WTC11 (cell line): ENCODE measurements around the gene ZBTB7C. TPM values are rescaled to one million over a fixed set of nuclear protein-coding genes. Genes with fewer than 3 reads are reported as not detected.

Source experiments
- ATAC-seq: fragments of 200-7000 bp; cut with Tn5 transposase; 2 replicates; pipeline ENCODE4 v1.10.0; 2021; ENCODE audit warnings: mild to moderate bottlenecking, moderate library complexity
- CTCF ChIA-PET: fragments of 300-600 bp; sonication (Branson Sonifier 250); formaldehyde crosslinking; loops from one replicate; lab custom pipeline; 2021; ENCODE audit warnings: antibody characterized with exemption; lab: Charles Lee
- POLR2A ChIA-PET: fragments of 350-600 bp; sonication (Branson Sonifier 250); formaldehyde crosslinking; loops from one replicate; lab custom pipeline; 2021; ENCODE audit warnings: antibody characterized with exemption; lab: Charles Lee
- DNase-seq: peaks from one replicate; pipeline ENCODE4 v3.0.0; 2021; ENCODE audit warnings: low spot score
- H3K27ac Mint-ChIP-seq: 2 replicates; pipeline ENCODE4 v1.8.0; 2021; ENCODE audit warnings: mixed read lengths
- H3K27me3 Mint-ChIP-seq: 2 replicates; pipeline ENCODE4 v1.8.0; 2021; ENCODE audit warnings: low read depth, mild to moderate bottlenecking, moderate library complexity, mixed read lengths
- H3K36me3 Mint-ChIP-seq: 2 replicates; pipeline ENCODE4 v1.8.0; 2021; ENCODE audit warnings: mixed read lengths
- H3K4me1 Mint-ChIP-seq: 2 replicates; pipeline ENCODE4 v1.8.0; 2022; ENCODE audit warnings: mixed read lengths
- H3K4me3 Mint-ChIP-seq: 2 replicates; pipeline ENCODE4 v1.8.0; 2021; ENCODE audit warnings: mild to moderate bottlenecking, moderate library complexity, mixed read lengths
- H3K9me3 Mint-ChIP-seq: 2 replicates; pipeline ENCODE4 v1.8.0; 2021; ENCODE audit warnings: mixed read lengths
- CREM ChIP-seq: sonication (generic); formaldehyde crosslinking; IDR thresholded peaks from 2 replicates; pipeline ENCODE4 v1.8.1; 2022; ENCODE audit warnings: mild to moderate bottlenecking, missing genetic modification reagents, moderate library complexity
- NFE2L1 ChIP-seq: sonication (generic); formaldehyde crosslinking; IDR thresholded peaks from 2 replicates; pipeline ENCODE4 v1.8.1; 2023; ENCODE audit warnings: missing genetic modification reagents
- NFYB ChIP-seq: sonication (generic); formaldehyde crosslinking; conservative IDR thresholded peaks from 2 replicates; pipeline ENCODE4 v1.8.0; 2022; ENCODE audit warnings: low read depth, missing genetic modification reagents
- NR2C2 ChIP-seq: sonication (generic); formaldehyde crosslinking; IDR thresholded peaks from 2 replicates; pipeline ENCODE4 v1.8.0; 2022; ENCODE audit warnings: mild to moderate bottlenecking, missing genetic modification reagents
- SOX15 ChIP-seq: fragments of 250-450 bp; sonication (Bioruptor Pico); IDR thresholded peaks from 2 replicates; pipeline ENCODE4 v1.9.0; 2021; ENCODE audit warnings: mild to moderate bottlenecking
- TEAD1 ChIP-seq: sonication (generic); formaldehyde crosslinking; IDR thresholded peaks from 2 replicates; pipeline ENCODE4 v1.8.0; 2022; ENCODE audit warnings: mild to moderate bottlenecking, missing genetic modification reagents
- ZNF317 ChIP-seq: sonication (generic); formaldehyde crosslinking; IDR thresholded peaks from 2 replicates; pipeline ENCODE4 v1.8.1; 2023; ENCODE audit warnings: low read depth, mild to moderate bottlenecking, moderate library complexity, missing genetic modification reagents, borderline replicate concordance
- total RNA-seq: library from RNA; stranded (reverse); gene quantifications from 3 replicates; pipeline ENCODE4 v1.2.3, GENCODE V29; 2021
- TF ChIP-seq, protein P1 (sequence below): sonication (generic); formaldehyde crosslinking; IDR thresholded peaks from 2 replicates; pipeline ENCODE4 v1.8.0; 2022; ENCODE audit warnings: mild to moderate bottlenecking, missing genetic modification reagents
- TF ChIP-seq, protein P2 (sequence below): fragments of 250-450 bp; sonication (Bioruptor Pico); IDR thresholded peaks from 2 replicates; pipeline ENCODE4 v1.9.0; 2021; ENCODE audit warnings: mild to moderate bottlenecking, borderline replicate concordance
- TF ChIP-seq, protein P3 (sequence below): sonication (generic); formaldehyde crosslinking; IDR thresholded peaks from 2 replicates; pipeline ENCODE4 v1.8.1; 2023; ENCODE audit warnings: mild to moderate bottlenecking, missing genetic modification reagents, borderline replicate concordance
- TF ChIP-seq, protein P4 (sequence below): sonication (generic); formaldehyde crosslinking; IDR thresholded peaks from 2 replicates; pipeline ENCODE4 v1.8.0; 2023; ENCODE audit warnings: missing genetic modification reagents
- TF ChIP-seq, protein P5 (sequence below): sonication (generic); formaldehyde crosslinking; IDR thresholded peaks from 2 replicates; pipeline ENCODE4 v1.8.1; 2022; ENCODE audit warnings: missing genetic modification reagents, borderline replicate concordance
- TF ChIP-seq, protein P6 (sequence below): sonication (generic); formaldehyde crosslinking; IDR thresholded peaks from 2 replicates; pipeline ENCODE4 v1.8.1; 2023; ENCODE audit warnings: mild to moderate bottlenecking, moderate library complexity, missing genetic modification reagents

The ZBTB7C gene
- total RNA-seq, 1 experiment from 2014 or later: 0.48 TPM

DNA sequence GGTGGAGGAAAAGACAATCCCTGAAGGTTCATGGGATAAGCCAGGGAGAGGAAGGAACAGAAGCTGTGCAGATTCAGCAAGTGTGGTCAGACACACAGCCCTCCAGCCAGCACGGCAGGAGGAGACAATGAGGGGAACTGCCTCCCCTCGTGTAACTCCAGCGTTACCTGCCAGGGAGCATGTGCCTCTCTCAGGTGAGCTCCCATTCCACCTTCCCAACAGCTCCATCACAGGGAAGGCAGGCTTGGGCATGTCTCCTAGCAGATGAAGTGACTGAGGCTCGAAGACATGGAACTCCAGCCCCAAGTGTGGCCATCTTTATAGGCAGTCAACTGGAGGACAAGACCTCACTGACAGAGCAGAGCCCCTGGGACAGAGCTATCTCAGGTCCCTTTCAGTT lies 47.4 kb downstream of the ZBTB7C start:
- DNase-seq: no peak
- no peak overlapping the region for H3K4me3 Mint-ChIP-seq
- H3K36me3 Mint-ChIP-seq: peaks cover 12% of the 10 kb centered on the region; the same call in 1 of the 2 replicates
- ATAC-seq: no peak
- ChIA-PET CTCF (no interaction called here), POLR2A (no interaction called here)
- H3K4me1 Mint-ChIP-seq: peaks cover 24% of the 10 kb centered on the region
- H3K9me3 Mint-ChIP-seq: peaks cover 18% of the 10 kb centered on the region
- no peaks in the 10 kb centered on the region; the same call in 1 of the 2 replicates for H3K27me3 Mint-ChIP-seq
- TF ChIP-seq TEAD1: no peak
- no peak for TF ChIP-seq ZNF317
- TF ChIP-seq NFYB (CRISPR knock-in tag): no peak
- no peak for TF ChIP-seq NFE2L1
- TF ChIP-seq SOX15 (CRISPR knock-in tag): no peak
- TF ChIP-seq, protein P1, sequence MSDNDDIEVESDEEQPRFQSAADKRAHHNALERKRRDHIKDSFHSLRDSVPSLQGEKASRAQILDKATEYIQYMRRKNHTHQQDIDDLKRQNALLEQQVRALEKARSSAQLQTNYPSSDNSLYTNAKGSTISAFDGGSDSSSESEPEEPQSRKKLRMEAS (CRISPR knock-in tag): no peak
- H3K27ac Mint-ChIP-seq: no peak overlapping the region

DNA sequence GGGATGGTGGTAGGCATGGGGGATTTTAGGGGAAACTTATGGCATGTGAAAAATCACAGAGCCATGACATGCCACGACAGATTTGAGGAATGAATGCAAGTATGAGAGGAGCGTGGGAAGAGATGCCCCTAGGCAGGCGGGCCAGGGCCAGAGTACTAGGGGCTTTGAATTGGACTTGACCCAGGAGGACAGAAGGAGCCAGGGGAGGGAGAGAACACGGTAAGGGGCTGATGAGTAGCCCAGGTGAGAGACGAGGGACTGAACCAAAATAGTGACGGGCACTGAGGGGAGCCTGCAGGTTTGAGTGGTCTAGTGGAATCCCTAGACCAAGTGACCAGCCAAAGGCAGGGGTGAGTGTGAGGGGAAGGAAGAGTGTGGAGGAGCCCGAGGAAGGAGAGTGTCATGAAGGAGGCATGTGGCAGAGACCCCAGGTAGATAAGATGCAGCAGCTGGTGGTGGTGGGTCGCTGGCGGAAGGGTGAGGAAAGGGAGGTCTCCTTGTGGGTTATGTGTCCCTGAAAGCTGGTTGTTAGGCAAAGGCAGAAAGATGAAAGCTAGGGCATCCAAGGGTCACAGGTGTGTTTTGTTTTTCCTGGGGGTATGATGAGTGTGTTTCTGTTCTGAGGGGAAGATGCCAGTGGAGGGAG lies 48.7 kb downstream of the ZBTB7C start:
- peaks cover 11% of the 10 kb centered on the region for H3K9me3 Mint-ChIP-seq
- no peaks in the 10 kb centered on the region; the same call in none of the 2 replicates for H3K27me3 Mint-ChIP-seq
- H3K4me1 Mint-ChIP-seq: peaks cover 30% of the 10 kb centered on the region
- H3K36me3 Mint-ChIP-seq: peaks cover 7% of the 10 kb centered on the region; the same call in 1 of the 2 replicates
- CTCF ChIA-PET: interaction anchor here (1.0 kb wide), 1 partner anchor 65 kb away, joined by 4 read pairs; no protein-coding TSS in a partner anchor
- no peak overlapping the region for H3K27ac Mint-ChIP-seq
- no peak for DNase-seq
- H3K4me3 Mint-ChIP-seq: no peak overlapping the region
- TF ChIP-seq, protein P2, sequence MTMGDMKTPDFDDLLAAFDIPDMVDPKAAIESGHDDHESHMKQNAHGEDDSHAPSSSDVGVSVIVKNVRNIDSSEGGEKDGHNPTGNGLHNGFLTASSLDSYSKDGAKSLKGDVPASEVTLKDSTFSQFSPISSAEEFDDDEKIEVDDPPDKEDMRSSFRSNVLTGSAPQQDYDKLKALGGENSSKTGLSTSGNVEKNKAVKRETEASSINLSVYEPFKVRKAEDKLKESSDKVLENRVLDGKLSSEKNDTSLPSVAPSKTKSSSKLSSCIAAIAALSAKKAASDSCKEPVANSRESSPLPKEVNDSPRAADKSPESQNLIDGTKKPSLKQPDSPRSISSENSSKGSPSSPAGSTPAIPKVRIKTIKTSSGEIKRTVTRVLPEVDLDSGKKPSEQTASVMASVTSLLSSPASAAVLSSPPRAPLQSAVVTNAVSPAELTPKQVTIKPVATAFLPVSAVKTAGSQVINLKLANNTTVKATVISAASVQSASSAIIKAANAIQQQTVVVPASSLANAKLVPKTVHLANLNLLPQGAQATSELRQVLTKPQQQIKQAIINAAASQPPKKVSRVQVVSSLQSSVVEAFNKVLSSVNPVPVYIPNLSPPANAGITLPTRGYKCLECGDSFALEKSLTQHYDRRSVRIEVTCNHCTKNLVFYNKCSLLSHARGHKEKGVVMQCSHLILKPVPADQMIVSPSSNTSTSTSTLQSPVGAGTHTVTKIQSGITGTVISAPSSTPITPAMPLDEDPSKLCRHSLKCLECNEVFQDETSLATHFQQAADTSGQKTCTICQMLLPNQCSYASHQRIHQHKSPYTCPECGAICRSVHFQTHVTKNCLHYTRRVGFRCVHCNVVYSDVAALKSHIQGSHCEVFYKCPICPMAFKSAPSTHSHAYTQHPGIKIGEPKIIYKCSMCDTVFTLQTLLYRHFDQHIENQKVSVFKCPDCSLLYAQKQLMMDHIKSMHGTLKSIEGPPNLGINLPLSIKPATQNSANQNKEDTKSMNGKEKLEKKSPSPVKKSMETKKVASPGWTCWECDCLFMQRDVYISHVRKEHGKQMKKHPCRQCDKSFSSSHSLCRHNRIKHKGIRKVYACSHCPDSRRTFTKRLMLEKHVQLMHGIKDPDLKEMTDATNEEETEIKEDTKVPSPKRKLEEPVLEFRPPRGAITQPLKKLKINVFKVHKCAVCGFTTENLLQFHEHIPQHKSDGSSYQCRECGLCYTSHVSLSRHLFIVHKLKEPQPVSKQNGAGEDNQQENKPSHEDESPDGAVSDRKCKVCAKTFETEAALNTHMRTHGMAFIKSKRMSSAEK: no peak
- TF ChIP-seq, protein P3, sequence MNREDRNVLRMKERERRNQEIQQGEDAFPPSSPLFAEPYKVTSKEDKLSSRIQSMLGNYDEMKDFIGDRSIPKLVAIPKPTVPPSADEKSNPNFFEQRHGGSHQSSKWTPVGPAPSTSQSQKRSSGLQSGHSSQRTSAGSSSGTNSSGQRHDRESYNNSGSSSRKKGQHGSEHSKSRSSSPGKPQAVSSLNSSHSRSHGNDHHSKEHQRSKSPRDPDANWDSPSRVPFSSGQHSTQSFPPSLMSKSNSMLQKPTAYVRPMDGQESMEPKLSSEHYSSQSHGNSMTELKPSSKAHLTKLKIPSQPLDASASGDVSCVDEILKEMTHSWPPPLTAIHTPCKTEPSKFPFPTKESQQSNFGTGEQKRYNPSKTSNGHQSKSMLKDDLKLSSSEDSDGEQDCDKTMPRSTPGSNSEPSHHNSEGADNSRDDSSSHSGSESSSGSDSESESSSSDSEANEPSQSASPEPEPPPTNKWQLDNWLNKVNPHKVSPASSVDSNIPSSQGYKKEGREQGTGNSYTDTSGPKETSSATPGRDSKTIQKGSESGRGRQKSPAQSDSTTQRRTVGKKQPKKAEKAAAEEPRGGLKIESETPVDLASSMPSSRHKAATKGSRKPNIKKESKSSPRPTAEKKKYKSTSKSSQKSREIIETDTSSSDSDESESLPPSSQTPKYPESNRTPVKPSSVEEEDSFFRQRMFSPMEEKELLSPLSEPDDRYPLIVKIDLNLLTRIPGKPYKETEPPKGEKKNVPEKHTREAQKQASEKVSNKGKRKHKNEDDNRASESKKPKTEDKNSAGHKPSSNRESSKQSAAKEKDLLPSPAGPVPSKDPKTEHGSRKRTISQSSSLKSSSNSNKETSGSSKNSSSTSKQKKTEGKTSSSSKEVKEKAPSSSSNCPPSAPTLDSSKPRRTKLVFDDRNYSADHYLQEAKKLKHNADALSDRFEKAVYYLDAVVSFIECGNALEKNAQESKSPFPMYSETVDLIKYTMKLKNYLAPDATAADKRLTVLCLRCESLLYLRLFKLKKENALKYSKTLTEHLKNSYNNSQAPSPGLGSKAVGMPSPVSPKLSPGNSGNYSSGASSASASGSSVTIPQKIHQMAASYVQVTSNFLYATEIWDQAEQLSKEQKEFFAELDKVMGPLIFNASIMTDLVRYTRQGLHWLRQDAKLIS (CRISPR knock-in tag): no peak
- TF ChIP-seq, protein P4, sequence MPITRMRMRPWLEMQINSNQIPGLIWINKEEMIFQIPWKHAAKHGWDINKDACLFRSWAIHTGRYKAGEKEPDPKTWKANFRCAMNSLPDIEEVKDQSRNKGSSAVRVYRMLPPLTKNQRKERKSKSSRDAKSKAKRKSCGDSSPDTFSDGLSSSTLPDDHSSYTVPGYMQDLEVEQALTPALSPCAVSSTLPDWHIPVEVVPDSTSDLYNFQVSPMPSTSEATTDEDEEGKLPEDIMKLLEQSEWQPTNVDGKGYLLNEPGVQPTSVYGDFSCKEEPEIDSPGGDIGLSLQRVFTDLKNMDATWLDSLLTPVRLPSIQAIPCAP: no peak
- TF ChIP-seq NR2C2 (no peak), CREM (CRISPR knock-in tag) (no peak)
- TF ChIP-seq, protein P5, sequence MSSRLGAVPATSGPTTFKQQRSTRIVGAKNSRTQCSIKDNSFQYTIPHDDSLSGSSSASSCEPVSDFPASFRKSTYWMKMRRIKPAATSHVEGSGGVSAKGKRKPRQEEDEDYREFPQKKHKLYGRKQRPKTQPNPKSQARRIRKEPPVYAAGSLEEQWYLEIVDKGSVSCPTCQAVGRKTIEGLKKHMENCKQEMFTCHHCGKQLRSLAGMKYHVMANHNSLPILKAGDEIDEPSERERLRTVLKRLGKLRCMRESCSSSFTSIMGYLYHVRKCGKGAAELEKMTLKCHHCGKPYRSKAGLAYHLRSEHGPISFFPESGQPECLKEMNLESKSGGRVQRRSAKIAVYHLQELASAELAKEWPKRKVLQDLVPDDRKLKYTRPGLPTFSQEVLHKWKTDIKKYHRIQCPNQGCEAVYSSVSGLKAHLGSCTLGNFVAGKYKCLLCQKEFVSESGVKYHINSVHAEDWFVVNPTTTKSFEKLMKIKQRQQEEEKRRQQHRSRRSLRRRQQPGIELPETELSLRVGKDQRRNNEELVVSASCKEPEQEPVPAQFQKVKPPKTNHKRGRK (CRISPR knock-in tag): no peak
- TF ChIP-seq, protein P6, sequence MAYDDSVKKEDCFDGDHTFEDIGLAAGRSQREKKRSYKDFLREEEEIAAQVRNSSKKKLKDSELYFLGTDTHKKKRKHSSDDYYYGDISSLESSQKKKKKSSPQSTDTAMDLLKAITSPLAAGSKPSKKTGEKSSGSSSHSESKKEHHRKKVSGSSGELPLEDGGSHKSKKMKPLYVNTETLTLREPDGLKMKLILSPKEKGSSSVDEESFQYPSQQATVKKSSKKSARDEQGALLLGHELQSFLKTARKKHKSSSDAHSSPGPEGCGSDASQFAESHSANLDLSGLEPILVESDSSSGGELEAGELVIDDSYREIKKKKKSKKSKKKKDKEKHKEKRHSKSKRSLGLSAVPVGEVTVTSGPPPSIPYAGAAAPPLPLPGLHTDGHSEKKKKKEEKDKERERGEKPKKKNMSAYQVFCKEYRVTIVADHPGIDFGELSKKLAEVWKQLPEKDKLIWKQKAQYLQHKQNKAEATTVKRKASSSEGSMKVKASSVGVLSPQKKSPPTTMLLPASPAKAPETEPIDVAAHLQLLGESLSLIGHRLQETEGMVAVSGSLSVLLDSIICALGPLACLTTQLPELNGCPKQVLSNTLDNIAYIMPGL (CRISPR knock-in tag): no peak
- POLR2A ChIA-PET: no interaction called here
- ATAC-seq: no peak
